NCI-H526 (cell line): ENCODE data around the gene TSNAXIP1.
A peak's percentile ranks its signal among the peaks of the same experiment; 100 is the strongest.

Source experiments
- DNase-seq, 2 experiments: peaks; one replicate each; lab custom pipeline; 2025; lab: John Stamatoyannopoulos, UW

The TSNAXIP1 gene

GRCh38 chr16:67806428-67807147 lies at the start of gene TSNAXIP1, which contains the start of gene RANBP10:
TSS of gene TSNAXIP1 (plus strand) at chr16:67806889. CDS start at chr16:67807150, 261 bp downstream.
TSS of gene RANBP10 (minus strand) at chr16:67806560. CDS start at chr16:67806536, 24 bp downstream.
- DNase-seq, result peak; percentile 97

GRCh38 chr16:67758006-67758405 lies 48.7 kb upstream of the TSNAXIP1 start:
- no peak for DNase-seq

GRCh38 chr16:67758966-67759365 lies 47.7 kb upstream of the TSNAXIP1 start:
- DNase-seq, result no peak

GRCh38 chr16:67760206-67760955 lies 46.3 kb upstream of the TSNAXIP1 start:
- DNase-seq, result no peak

GRCh38 chr16:67760956-67761230 lies 45.8 kb upstream of the TSNAXIP1 start:
- no peak for DNase-seq

- no peak for DNase-seq
These were observed 44.8 kb upstream of the TSNAXIP1 start for GRCh38 chr16:67761924-67762323.

- no peak for DNase-seq
These were observed 44.3 kb upstream of the TSNAXIP1 start for GRCh38 chr16:67762385-67762784.

GRCh38 chr16:67763066-67763465 lies 43.6 kb upstream of the TSNAXIP1 start:
- DNase-seq, result no peak

GRCh38 chr16:67764158-67764667 lies 42.5 kb upstream of the TSNAXIP1 start:
- no peak for DNase-seq

- DNase-seq, result no peak
These were observed 40.4 kb upstream of the TSNAXIP1 start for GRCh38 chr16:67766291-67766690.

- no peak for DNase-seq
These were observed 38.7 kb upstream of the TSNAXIP1 start for GRCh38 chr16:67767953-67768352.

GRCh38 chr16:67770346-67770991 lies 36.2 kb upstream of the TSNAXIP1 start:
- DNase-seq, result no peak

GRCh38 chr16:67773099-67773498 lies 33.6 kb upstream of the TSNAXIP1 start:
- no peak for DNase-seq

- DNase-seq, result no peak
These were observed 32.9 kb upstream of the TSNAXIP1 start for GRCh38 chr16:67773569-67774456.

GRCh38 chr16:67774457-67774853 lies 32.2 kb upstream of the TSNAXIP1 start:
- no peak for DNase-seq

- no peak for DNase-seq
These were observed 31.4 kb upstream of the TSNAXIP1 start for GRCh38 chr16:67775273-67775672.

GRCh38 chr16:67779256-67780014 lies 27.3 kb upstream of the TSNAXIP1 start:
- no peak for DNase-seq

GRCh38 chr16:67780847-67781564 lies 25.7 kb upstream of the TSNAXIP1 start:
- DNase-seq, result no peak

- DNase-seq, result no peak
These were observed 25.1 kb upstream of the TSNAXIP1 start for GRCh38 chr16:67781565-67781921.

GRCh38 chr16:67782567-67783352 lies 23.9 kb upstream of the TSNAXIP1 start:
- DNase-seq, result no peak
